NCI-H2107 treated with DMSO at 0.1 percent for 48 hours (cell line): ENCODE measurements around the gene GALR2.

Experiments
- DNase-seq: peaks from one replicate; lab custom pipeline; 2025; ENCODE audit not compliant: unreplicated experiment; lab: John Stamatoyannopoulos, UW

Gene GALR2

GRCh38 chr17:76079535-76079955, 5.0 kb downstream of the GALR2 start:
- DNase-seq, result no peak

- DNase-seq, result peak; percentile 11
Observed at GRCh38 chr17:76079956-76080767, 5.6 kb downstream of the GALR2 start.

- no peak for DNase-seq
Observed at GRCh38 chr17:76080768-76081287, 6.2 kb downstream of the GALR2 start.

- no peak for DNase-seq
Observed at GRCh38 chr17:76081295-76082210, 7.0 kb downstream of the GALR2 start.

GRCh38 chr17:76082326-76083251, 8.0 kb downstream of the GALR2 start:
- peak; percentile 12 for DNase-seq

- no peak for DNase-seq
Observed at GRCh38 chr17:76083536-76084182, 9.1 kb downstream of the GALR2 start.

GRCh38 chr17:76085066-76085730, 10.6 kb downstream of the GALR2 start:
- DNase-seq, result no peak

GRCh38 chr17:76085731-76086366, 11.3 kb downstream of the GALR2 start:
- no peak for DNase-seq

- DNase-seq, result no peak
Observed at GRCh38 chr17:76086384-76086783, 11.8 kb downstream of the GALR2 start.

GRCh38 chr17:76087531-76087930, 12.9 kb downstream of the GALR2 start:
- no peak for DNase-seq

GRCh38 chr17:76088041-76088867, 13.7 kb downstream of the GALR2 start:
- no peak for DNase-seq

- DNase-seq, result no peak
Observed at GRCh38 chr17:76088868-76089576, 14.4 kb downstream of the GALR2 start.

- no peak for DNase-seq
Observed at GRCh38 chr17:76089680-76090516, 15.3 kb downstream of the GALR2 start.

- DNase-seq, result no peak
Observed at GRCh38 chr17:76090517-76091129, 16.0 kb downstream of the GALR2 start.

GRCh38 chr17:76091526-76092286, 17.1 kb downstream of the GALR2 start:
- DNase-seq, result no peak
